Measurements from ENCODE around the gene RECK.

Gene RECK

GRCh38 chr9:36029765-36030528, 6.8 kb upstream of the RECK start:
- DNase-seq = no peak

GRCh38 chr9:36030871-36031270, 5.8 kb upstream of the RECK start:
- no peak for DNase-seq

- DNase-seq = no peak
These were observed 4.7 kb upstream of the RECK start for GRCh38 chr9:36031774-36032555.

- no peak for DNase-seq
These were observed 2.9 kb upstream of the RECK start for GRCh38 chr9:36033788-36034187.

- no peak for DNase-seq
These were observed 2.5 kb upstream of the RECK start for GRCh38 chr9:36034234-36034633.

GRCh38 chr9:36035006-36035405, 1.7 kb upstream of the RECK start:
- no peak for DNase-seq

- DNase-seq = no peak
These were observed 397 bp upstream of the RECK start for GRCh38 chr9:36036253-36036779.

GRCh38 chr9:36037549-36038122, 923 bp downstream of the RECK start:
- DNase-seq = no peak

GRCh38 chr9:36039121-36039520, 2.4 kb downstream of the RECK start:
- no peak for DNase-seq

- DNase-seq = no peak
These were observed 3.0 kb downstream of the RECK start for GRCh38 chr9:36039696-36040095.

GRCh38 chr9:36040271-36040925, 3.7 kb downstream of the RECK start:
- no peak for DNase-seq

- DNase-seq = no peak
These were observed 4.8 kb downstream of the RECK start for GRCh38 chr9:36041506-36041905.

GRCh38 chr9:36045610-36046009, 8.9 kb downstream of the RECK start:
- DNase-seq = no peak

GRCh38 chr9:36046923-36047322, 10.2 kb downstream of the RECK start:
- no peak for DNase-seq

GRCh38 chr9:36049408-36049807, 12.7 kb downstream of the RECK start:
- no peak for DNase-seq

- no peak for DNase-seq
These were observed 13.8 kb downstream of the RECK start for GRCh38 chr9:36050476-36050875.

GRCh38 chr9:36051317-36051716, 14.6 kb downstream of the RECK start:
- DNase-seq = no peak

GRCh38 chr9:36053971-36054370, 17.3 kb downstream of the RECK start:
- no peak for DNase-seq

GRCh38 chr9:36056896-36057295, 20.2 kb downstream of the RECK start:
- DNase-seq = no peak

- DNase-seq = no peak
These were observed 27.2 kb downstream of the RECK start for GRCh38 chr9:36063804-36064447.

GRCh38 chr9:36064448-36065037, 27.8 kb downstream of the RECK start:
- DNase-seq = no peak

GRCh38 chr9:36074055-36074454, 37.3 kb downstream of the RECK start:
- DNase-seq = no peak
